SK-N-SH (cell line): ENCODE data around the gene SMIM36. TPM values are rescaled to one million over a fixed set of nuclear protein-coding genes. Genes with fewer than 3 reads are reported as not detected.

Source experiments
- CTCF ChIA-PET: fragments of 300-600, 350-600 bp; formaldehyde crosslinking; extraction: SDS; loops from one replicate; lab custom pipeline; 2021; lab: Yijun Ruan, JAX
- POLR2A ChIA-PET: fragments of 350-600 bp; sonication (Branson Sonifier 250); formaldehyde crosslinking; extraction: SDS; loops from one replicate; lab custom pipeline; 2020; ENCODE audit warnings: antibody characterized with exemption, inconsistent platforms; lab: Yijun Ruan, JAX
- DNase-seq: peaks from one replicate; pipeline ENCODE4 v3.0.0; 2012
- H2AFZ ChIP-seq: fragments of 200-600 bp; sonication (generic); 2 replicates; pipeline ENCODE4 v1.8.1; 2016; ENCODE audit warnings: antibody characterized with exemption, mild to moderate bottlenecking, low read depth
- H3F3A ChIP-seq: fragments of 200-600 bp; sonication (generic); replicated peaks from 2 replicates; pipeline ENCODE3; 2016; ENCODE audit warnings: antibody characterized with exemption, mild to moderate bottlenecking; ENCODE audit not compliant: insufficient read depth
- H3K27ac ChIP-seq, 2 experiments: fragments of 200-500 bp in 1 of 2; fragments of 200-600 bp in 1 of 2; sonication (Bioruptor generic) in 1 of 2; sonication (generic), shearing (Covaris generic) in 1 of 2; 2 replicates each; pipeline versions ENCODE4 v1.5.1 to v1.6.1; 2014 to 2016; ENCODE audit warnings: low read depth in 2 of 2, inconsistent platforms in 1 of 2, low read length in 1 of 2, mild to moderate bottlenecking in 1 of 2, mixed read lengths in 1 of 2
- H3K27me3 ChIP-seq: fragments of 200-600 bp; sonication (generic), shearing (Covaris generic); 2 replicates; pipeline ENCODE4 v1.6.1; 2016; ENCODE audit warnings: mixed run types; ENCODE audit not compliant: insufficient read depth
- H3K36me3 ChIP-seq, 2 experiments: fragments of 200-500 bp in 1 of 2; fragments of 200-600 bp in 1 of 2; sonication (Bioruptor generic) in 1 of 2; sonication (generic) in 1 of 2; replicated peaks in 1 of 2; 2 replicates each; pipeline versions ENCODE3 to v1.5.1; 2014 to 2016; ENCODE audit warnings: low read length in 1 of 2, mild to moderate bottlenecking in 1 of 2; ENCODE audit not compliant: insufficient read depth in 2 of 2, control insufficient read depth in 1 of 2
- H3K4me1 ChIP-seq, 2 experiments: fragments of 200-500 bp in 1 of 2; fragments of 200-600 bp in 1 of 2; sonication (Bioruptor generic) in 1 of 2; sonication (generic), shearing (Covaris generic) in 1 of 2; 2 replicates each; pipeline versions ENCODE4 v1.5.1 to v1.6.1; 2014 to 2016; ENCODE audit warnings: low read depth in 1 of 2, low read length in 1 of 2, mixed run types in 1 of 2; ENCODE audit not compliant: insufficient read depth in 2 of 2, control insufficient read depth in 1 of 2
- H3K4me2 ChIP-seq: fragments of 200-600 bp; sonication (generic), shearing (Covaris generic); 2 replicates; pipeline ENCODE4 v1.6.1; 2017; ENCODE audit warnings: mixed run types
- H3K4me3 ChIP-seq, 2 experiments: fragments of 200-500 bp in 1 of 2; fragments of 200-600 bp in 1 of 2; sonication (Bioruptor generic) in 1 of 2; sonication (generic), shearing (Covaris generic) in 1 of 2; 2 replicates each; pipeline versions ENCODE4 v1.5.1 to v1.8.1; 2014 to 2016; ENCODE audit warnings: low read depth in 2 of 2, inconsistent platforms in 1 of 2, low read length in 1 of 2, mild to moderate bottlenecking in 1 of 2, mixed read lengths in 1 of 2, moderate library complexity in 1 of 2
- H3K79me2 ChIP-seq: fragments of 200-600 bp; sonication (generic); 2 replicates; pipeline ENCODE4 v1.8.1; 2017; ENCODE audit warnings: mild to moderate bottlenecking; ENCODE audit not compliant: insufficient read depth
- H3K9ac ChIP-seq: fragments of 200-600 bp; sonication (generic); 2 replicates; pipeline ENCODE4 v1.6.1; 2017; ENCODE audit warnings: mixed run types
- H3K9me2 ChIP-seq: fragments of 200-600 bp; sonication (generic); 2 replicates; pipeline ENCODE4 v1.6.1; 2017; ENCODE audit warnings: mixed run types
- H3K9me3 ChIP-seq: fragments of 200-600 bp; sonication (generic); 2 replicates; pipeline ENCODE4 v1.6.1; 2017; ENCODE audit warnings: mixed run types, mild to moderate bottlenecking, moderate library complexity
- H4K20me1 ChIP-seq: fragments of 200-600 bp; sonication (generic); 2 replicates; pipeline ENCODE4 v1.6.1; 2017; ENCODE audit warnings: mild to moderate bottlenecking, mixed run types; ENCODE audit not compliant: insufficient read depth
- ELF1 ChIP-seq: IDR thresholded peaks from 2 replicates; pipeline ENCODE4 v1.4.0; 2012
- EP300 ChIP-seq, 2 experiments: IDR thresholded peaks; 2 replicates each; pipeline versions ENCODE4 v1.4.0 to v1.6.1; 2012; ENCODE audit warnings: borderline replicate concordance in 1 of 2, low read depth in 1 of 2, low read length in 1 of 2
- FOSL2 ChIP-seq: IDR thresholded peaks from 2 replicates; pipeline ENCODE4 v1.4.0; 2012; ENCODE audit warnings: low read depth, mild to moderate bottlenecking, moderate library complexity, borderline replicate concordance
- FOXJ3 ChIP-seq: sonication (generic); formaldehyde crosslinking; IDR thresholded peaks from 2 replicates; pipeline ENCODE4 v1.5.1; 2020; ENCODE audit warnings: mild to moderate bottlenecking, missing genetic modification reagents
- GABPA ChIP-seq: IDR thresholded peaks from 2 replicates; pipeline ENCODE4 v1.4.0; 2012; ENCODE audit warnings: low read depth, mild to moderate bottlenecking
- JUND ChIP-seq: IDR thresholded peaks from 2 replicates; pipeline ENCODE4 v1.4.0; 2012
- MXI1 ChIP-seq: IDR thresholded peaks from 2 replicates; pipeline ENCODE4 v1.6.1; 2012; ENCODE audit warnings: mild to moderate bottlenecking, low read depth, low read length, improper control_type of control experiment
- RCOR1 ChIP-seq: fragments of 150-350 bp; IDR thresholded peaks from 2 replicates; pipeline ENCODE4 v1.6.1; 2017; ENCODE audit warnings: antibody characterized with exemption, low read length
- RXRA ChIP-seq: IDR thresholded peaks from 2 replicates; pipeline ENCODE4 v1.4.0; 2012; ENCODE audit warnings: low read depth, mild to moderate bottlenecking, borderline replicate concordance
- SIN3A ChIP-seq: IDR thresholded peaks from 2 replicates; pipeline ENCODE4 v1.6.1; 2012; ENCODE audit warnings: low read depth, mild to moderate bottlenecking, low read length, moderate library complexity, borderline replicate concordance
- WGBS: methylation state at CpG from one replicate; pipeline ENCODE4 v1.1.6; 2017; ENCODE audit warnings: low lambda C conversion rate; 5-methylcytosine and 5-hydroxymethylcytosine counted together
- polyA plus RNA-seq, 3 experiments: library from polyadenylated mRNA; depleted of rRNA; stranded (reverse); fragments of >200 nt; gene quantifications; 2 replicates each; pipeline ENCODE4 v1.2.3, GENCODE V29; 2012
- TF ChIP-seq, protein P1 (sequence below): IDR thresholded peaks from 2 replicates; pipeline ENCODE4 v1.4.0; 2012; ENCODE audit warnings: low read depth
- TF ChIP-seq, protein P2 (sequence below): fragments of 150-350 bp; IDR thresholded peaks from 2 replicates; pipeline ENCODE4 v1.6.1; 2016; ENCODE audit warnings: mild to moderate bottlenecking, low read depth, low read length
- TF ChIP-seq, protein P3 (sequence below): fragments of 200-600 bp; sonication (generic); IDR thresholded peaks from 2 replicates; pipeline ENCODE4 v1.6.1; 2017; ENCODE audit warnings: antibody characterized with exemption, mild to moderate bottlenecking, moderate library complexity
- TF ChIP-seq, protein P4 (sequence below): IDR thresholded peaks from 2 replicates; pipeline ENCODE4 v1.6.1; 2012; ENCODE audit warnings: mild to moderate bottlenecking, low read depth, low read length, moderate library complexity
- TF ChIP-seq, protein P5 (sequence below): IDR thresholded peaks from 2 replicates; pipeline ENCODE4 v1.4.0; 2012; ENCODE audit warnings: low read depth, borderline replicate concordance
- TF ChIP-seq, protein P6 (sequence below): IDR thresholded peaks from 2 replicates; pipeline ENCODE4 v1.4.0; 2012; ENCODE audit warnings: low read depth, borderline replicate concordance

Gene SMIM36
- polyA plus RNA-seq, 1 of the 3 experiments (the other 2 are of a cell fraction): not detected

DNA sequence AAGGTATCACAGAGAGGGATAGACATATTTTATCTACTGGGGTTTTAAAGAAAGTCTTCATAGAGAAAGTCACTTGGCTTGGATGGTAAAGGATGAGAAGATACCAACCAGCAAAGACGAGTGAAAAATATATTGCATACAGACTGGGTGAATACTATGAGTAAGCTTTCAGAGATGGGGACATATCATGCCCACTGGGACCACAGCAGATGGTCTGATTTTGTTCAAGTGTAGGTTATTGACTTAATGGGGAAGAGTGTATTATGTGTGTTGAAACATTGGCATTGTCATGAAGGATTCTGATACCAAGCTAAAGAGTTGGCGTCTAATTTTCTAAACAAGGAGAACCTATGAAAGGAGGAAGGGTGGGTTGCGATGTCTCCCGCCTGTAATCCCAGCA, 75.8 kb downstream of the SMIM36 start:
- no peaks in the 10 kb centered on the region for H3K9me3 ChIP-seq
- no peaks in the 10 kb centered on the region for H3K27me3 ChIP-seq
- no peaks in the 10 kb centered on the region for H3K79me2 ChIP-seq
- no peaks in the 10 kb centered on the region for H3K36me3 ChIP-seq
- DNase-seq: no peak
- ChIA-PET POLR2A (no interaction called here), CTCF (no interaction called here)
- H3K9me2 ChIP-seq: no peaks in the 10 kb centered on the region
- peaks cover 0 to 36% of the 10 kb centered on the region in 2 experiments; a peak in 3 of 4 replicates for H3K4me1 ChIP-seq
- no peaks in the 10 kb centered on the region for H4K20me1 ChIP-seq
- H3K4me2 ChIP-seq: no peak overlapping the region
- no peak overlapping the region for H3K27ac ChIP-seq
- TF ChIP-seq, protein P1, sequence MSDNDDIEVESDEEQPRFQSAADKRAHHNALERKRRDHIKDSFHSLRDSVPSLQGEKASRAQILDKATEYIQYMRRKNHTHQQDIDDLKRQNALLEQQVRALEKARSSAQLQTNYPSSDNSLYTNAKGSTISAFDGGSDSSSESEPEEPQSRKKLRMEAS: no peak
- TF ChIP-seq EP300 (IDR thresholded peaks at IDR 0.05; ENCODE audit: borderline replicate concordance in 1 of 2, low read depth in 1 of 2, low read length in 1 of 2): no peak
- TF ChIP-seq, protein P2, sequence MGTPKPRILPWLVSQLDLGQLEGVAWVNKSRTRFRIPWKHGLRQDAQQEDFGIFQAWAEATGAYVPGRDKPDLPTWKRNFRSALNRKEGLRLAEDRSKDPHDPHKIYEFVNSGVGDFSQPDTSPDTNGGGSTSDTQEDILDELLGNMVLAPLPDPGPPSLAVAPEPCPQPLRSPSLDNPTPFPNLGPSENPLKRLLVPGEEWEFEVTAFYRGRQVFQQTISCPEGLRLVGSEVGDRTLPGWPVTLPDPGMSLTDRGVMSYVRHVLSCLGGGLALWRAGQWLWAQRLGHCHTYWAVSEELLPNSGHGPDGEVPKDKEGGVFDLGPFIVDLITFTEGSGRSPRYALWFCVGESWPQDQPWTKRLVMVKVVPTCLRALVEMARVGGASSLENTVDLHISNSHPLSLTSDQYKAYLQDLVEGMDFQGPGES: no peak
- H2AFZ ChIP-seq: no peak overlapping the region
- 79% methylated on average over 4 of the region's 4 CpGs for WGBS
- H3F3A ChIP-seq: no peaks in the 10 kb centered on the region
- no peak overlapping the region for H3K4me3 ChIP-seq
- no peak overlapping the region for H3K9ac ChIP-seq

DNA sequence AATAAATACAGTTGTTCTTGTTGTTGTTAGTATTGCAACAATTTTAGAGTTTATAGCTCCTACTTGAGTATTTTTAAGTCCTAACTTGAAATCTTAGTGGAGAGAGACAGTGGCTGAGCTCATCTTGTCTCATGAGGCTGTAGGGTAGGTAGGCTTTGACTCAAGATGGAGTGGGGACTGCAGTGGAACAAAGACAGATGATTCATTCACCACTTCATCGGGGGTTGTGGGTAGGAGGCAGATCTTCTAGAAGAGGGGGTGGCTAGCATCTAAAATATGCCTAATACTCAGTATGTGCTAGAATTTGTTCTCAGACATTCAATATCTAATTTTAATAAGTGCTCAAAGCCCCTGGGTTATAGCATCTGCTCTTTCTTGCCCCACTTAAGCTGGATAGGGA, 76.5 kb downstream of the SMIM36 start:
- ChIA-PET CTCF (interaction anchor here (0.7 kb wide), 1 partner anchor 79 kb away, joined by 3 read pairs; no protein-coding TSS in a partner anchor), POLR2A (no interaction called here)
- TF ChIP-seq SIN3A (no peak), RCOR1 (no peak), GABPA (no peak), JUND (no peak), RXRA (no peak), EP300 (IDR thresholded peaks at IDR 0.05; ENCODE audit: borderline replicate concordance in 1 of 2, low read depth in 1 of 2, low read length in 1 of 2) (no peak), FOXJ3 (CRISPR knock-in tag) (no peak), ELF1 (no peak), MXI1 (no peak), FOSL2 (no peak)
- TF ChIP-seq, protein P3, sequence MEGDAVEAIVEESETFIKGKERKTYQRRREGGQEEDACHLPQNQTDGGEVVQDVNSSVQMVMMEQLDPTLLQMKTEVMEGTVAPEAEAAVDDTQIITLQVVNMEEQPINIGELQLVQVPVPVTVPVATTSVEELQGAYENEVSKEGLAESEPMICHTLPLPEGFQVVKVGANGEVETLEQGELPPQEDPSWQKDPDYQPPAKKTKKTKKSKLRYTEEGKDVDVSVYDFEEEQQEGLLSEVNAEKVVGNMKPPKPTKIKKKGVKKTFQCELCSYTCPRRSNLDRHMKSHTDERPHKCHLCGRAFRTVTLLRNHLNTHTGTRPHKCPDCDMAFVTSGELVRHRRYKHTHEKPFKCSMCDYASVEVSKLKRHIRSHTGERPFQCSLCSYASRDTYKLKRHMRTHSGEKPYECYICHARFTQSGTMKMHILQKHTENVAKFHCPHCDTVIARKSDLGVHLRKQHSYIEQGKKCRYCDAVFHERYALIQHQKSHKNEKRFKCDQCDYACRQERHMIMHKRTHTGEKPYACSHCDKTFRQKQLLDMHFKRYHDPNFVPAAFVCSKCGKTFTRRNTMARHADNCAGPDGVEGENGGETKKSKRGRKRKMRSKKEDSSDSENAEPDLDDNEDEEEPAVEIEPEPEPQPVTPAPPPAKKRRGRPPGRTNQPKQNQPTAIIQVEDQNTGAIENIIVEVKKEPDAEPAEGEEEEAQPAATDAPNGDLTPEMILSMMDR: no peak
- TF ChIP-seq, protein P4, sequence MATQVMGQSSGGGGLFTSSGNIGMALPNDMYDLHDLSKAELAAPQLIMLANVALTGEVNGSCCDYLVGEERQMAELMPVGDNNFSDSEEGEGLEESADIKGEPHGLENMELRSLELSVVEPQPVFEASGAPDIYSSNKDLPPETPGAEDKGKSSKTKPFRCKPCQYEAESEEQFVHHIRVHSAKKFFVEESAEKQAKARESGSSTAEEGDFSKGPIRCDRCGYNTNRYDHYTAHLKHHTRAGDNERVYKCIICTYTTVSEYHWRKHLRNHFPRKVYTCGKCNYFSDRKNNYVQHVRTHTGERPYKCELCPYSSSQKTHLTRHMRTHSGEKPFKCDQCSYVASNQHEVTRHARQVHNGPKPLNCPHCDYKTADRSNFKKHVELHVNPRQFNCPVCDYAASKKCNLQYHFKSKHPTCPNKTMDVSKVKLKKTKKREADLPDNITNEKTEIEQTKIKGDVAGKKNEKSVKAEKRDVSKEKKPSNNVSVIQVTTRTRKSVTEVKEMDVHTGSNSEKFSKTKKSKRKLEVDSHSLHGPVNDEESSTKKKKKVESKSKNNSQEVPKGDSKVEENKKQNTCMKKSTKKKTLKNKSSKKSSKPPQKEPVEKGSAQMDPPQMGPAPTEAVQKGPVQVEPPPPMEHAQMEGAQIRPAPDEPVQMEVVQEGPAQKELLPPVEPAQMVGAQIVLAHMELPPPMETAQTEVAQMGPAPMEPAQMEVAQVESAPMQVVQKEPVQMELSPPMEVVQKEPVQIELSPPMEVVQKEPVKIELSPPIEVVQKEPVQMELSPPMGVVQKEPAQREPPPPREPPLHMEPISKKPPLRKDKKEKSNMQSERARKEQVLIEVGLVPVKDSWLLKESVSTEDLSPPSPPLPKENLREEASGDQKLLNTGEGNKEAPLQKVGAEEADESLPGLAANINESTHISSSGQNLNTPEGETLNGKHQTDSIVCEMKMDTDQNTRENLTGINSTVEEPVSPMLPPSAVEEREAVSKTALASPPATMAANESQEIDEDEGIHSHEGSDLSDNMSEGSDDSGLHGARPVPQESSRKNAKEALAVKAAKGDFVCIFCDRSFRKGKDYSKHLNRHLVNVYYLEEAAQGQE: no peak
- TF ChIP-seq, protein P5, sequence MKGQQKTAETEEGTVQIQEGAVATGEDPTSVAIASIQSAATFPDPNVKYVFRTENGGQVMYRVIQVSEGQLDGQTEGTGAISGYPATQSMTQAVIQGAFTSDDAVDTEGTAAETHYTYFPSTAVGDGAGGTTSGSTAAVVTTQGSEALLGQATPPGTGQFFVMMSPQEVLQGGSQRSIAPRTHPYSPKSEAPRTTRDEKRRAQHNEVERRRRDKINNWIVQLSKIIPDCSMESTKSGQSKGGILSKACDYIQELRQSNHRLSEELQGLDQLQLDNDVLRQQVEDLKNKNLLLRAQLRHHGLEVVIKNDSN: no peak
- TF ChIP-seq, protein P6, sequence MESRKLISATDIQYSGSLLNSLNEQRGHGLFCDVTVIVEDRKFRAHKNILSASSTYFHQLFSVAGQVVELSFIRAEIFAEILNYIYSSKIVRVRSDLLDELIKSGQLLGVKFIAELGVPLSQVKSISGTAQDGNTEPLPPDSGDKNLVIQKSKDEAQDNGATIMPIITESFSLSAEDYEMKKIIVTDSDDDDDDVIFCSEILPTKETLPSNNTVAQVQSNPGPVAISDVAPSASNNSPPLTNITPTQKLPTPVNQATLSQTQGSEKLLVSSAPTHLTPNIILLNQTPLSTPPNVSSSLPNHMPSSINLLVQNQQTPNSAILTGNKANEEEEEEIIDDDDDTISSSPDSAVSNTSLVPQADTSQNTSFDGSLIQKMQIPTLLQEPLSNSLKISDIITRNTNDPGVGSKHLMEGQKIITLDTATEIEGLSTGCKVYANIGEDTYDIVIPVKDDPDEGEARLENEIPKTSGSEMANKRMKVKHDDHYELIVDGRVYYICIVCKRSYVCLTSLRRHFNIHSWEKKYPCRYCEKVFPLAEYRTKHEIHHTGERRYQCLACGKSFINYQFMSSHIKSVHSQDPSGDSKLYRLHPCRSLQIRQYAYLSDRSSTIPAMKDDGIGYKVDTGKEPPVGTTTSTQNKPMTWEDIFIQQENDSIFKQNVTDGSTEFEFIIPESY: no peak

More for the DNA sequence above, 76.5 kb downstream of the SMIM36 start:
- no peak overlapping the region for H3K27ac ChIP-seq
- no peak overlapping the region for H3K4me3 ChIP-seq
- H3F3A ChIP-seq: no peaks in the 10 kb centered on the region
- H2AFZ ChIP-seq: no peak overlapping the region
- H3K79me2 ChIP-seq: no peaks in the 10 kb centered on the region
- H3K9me2 ChIP-seq: no peaks in the 10 kb centered on the region
- no peaks in the 10 kb centered on the region for H4K20me1 ChIP-seq
- WGBS: 50% methylated on average over 1 of the region's 1 CpG
- H3K4me2 ChIP-seq: no peak overlapping the region
- no peak for DNase-seq
- H3K9ac ChIP-seq: no peak overlapping the region
- H3K4me1 ChIP-seq: peaks cover 0 to 30% of the 10 kb centered on the region in 2 experiments; a peak in 2 of 4 replicates
- H3K27me3 ChIP-seq: no peaks in the 10 kb centered on the region
- no peaks in the 10 kb centered on the region for H3K36me3 ChIP-seq
- no peaks in the 10 kb centered on the region for H3K9me3 ChIP-seq
